Epidermal melanocyte (primary cell): ENCODE measurements around the gene POMT1.
"Not testable (repeated sequence)": the region's sequence is repeated elsewhere in the genome, so short reads cannot be mapped to it uniquely, and the experiment has no call there.

Experiments used
- DNase-seq: peaks from one replicate; pipeline ENCODE4 v3.0.0; 2011; ENCODE audit warnings: low spot score; ENCODE audit not compliant: insufficient read length

The POMT1 gene

DNA sequence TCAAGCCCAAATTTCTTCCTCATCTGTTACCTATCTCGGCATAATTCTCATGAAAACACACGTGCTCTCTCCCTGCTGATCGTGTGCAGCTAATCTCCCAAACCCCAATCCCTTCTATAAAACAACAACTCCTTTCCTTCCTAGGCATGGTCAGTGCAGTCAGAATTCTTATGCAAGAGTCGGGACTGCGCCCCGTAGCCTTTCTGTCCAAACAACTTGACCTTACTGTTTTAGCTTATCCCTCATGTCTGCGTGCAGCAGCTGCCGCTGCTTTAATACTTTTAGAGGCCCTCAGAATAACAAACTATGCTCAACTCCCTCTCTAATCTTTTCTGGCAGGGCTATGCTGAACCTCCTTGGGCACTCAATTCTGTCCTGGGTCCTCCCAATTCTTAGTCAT, 47.7 kb downstream of the POMT1 start:
- not testable (repeated sequence) for DNase-seq

GRCh38 chr9:131552030-131552429, 49.3 kb downstream of the POMT1 start:
- DNase-seq, result no peak

- no peak for DNase-seq
Measured at GRCh38 chr9:131554087-131554842, 51.5 kb downstream of the POMT1 start.

- DNase-seq, result no peak
Measured at GRCh38 chr9:131554843-131555351, 52.2 kb downstream of the POMT1 start.

- DNase-seq, result no peak
Measured at GRCh38 chr9:131555841-131556673, 53.3 kb downstream of the POMT1 start.

- DNase-seq, result no peak
Measured at GRCh38 chr9:131557855-131558548, 55.3 kb downstream of the POMT1 start.

DNA sequence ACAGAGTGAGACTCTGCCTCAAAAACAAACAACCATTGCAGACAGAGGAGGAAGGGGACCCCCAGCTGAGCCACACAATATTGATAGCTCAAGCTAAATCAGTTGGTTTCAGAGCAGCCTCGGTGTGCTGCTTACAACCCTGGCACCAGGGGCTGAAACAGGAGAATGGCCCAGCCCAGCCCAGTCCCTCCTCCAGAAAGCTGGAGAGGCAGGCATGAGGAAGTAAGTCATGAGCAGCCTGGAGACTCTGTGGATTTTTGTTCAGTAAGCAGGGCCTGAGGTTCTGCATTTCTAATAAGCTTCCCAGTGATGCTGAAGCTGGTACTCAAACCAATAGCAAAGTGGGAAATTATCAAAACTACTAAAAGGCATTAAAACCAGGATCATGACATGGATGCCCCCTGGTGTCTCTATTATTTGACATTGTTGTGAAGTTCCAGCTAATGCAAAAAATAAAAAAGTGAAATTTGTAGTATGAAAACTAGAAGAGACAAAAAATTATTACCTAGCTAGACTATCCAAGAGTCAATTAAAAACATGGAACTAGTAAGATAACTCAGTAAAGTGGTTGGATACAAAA, 56.8 kb downstream of the POMT1 start:
- no peak for DNase-seq

GRCh38 chr9:131562032-131562959, 59.6 kb downstream of the POMT1 start:
- DNase-seq, result no peak

DNA sequence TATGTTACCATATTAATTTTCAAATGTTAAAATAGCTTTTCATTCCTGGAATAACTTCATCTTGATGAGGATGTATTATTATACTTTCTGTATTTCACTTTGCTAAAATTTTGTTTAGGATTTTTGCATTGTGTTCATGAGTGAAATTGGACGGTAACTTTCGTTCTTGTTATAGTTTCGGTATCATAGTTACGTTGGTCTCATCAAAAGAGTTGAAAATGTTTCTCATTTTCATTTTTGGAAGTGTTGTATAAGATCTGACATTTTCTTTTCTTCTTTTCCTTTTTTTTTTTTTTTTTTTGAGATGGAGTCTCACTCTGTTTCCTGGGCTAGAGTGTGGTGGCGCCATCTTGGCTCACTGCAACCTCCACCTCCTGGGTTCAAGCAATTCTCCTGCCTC, 62.7 kb downstream of the POMT1 start:
- DNase-seq, result no peak

DNA sequence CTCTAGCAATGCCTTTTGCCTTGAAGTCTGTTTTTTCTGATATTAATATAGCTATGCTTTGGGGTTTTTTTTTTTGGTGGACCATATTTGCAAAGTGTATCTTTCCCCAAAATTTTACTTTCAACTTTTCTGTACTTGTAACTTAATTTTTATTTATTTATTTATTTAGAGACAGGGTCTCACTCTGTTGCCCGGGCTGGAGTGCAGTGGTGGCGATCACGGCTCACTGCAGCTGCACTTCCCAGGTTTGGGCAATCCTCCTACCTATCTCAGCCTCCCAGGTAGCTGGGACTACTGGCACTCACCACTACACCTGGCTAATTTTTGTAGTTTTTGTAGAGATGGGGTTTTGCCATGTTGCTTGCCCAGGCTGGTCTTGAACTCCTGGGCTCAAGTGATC, 63.4 kb downstream of the POMT1 start:
- DNase-seq, result no peak

DNA sequence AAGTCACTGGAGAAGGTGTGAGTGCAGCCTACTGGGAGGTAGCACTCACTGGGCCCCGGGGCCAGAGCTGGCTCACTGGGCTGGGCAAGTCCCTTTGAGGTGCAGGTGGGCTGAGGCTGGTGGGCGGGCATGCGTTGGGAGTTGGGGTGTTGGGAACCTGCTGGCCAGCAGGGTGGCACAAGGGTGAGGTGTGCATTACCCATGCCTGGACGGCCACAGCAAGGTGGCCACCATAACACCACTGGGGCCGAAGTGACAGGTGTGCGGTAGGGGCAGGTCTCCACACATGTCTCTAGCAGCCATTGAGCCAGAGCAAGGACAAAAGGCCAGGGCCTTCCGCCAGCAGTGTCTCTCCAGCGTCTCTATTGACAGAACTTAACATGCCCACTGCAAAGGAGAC, 65.2 kb downstream of the POMT1 start:
- DNase-seq, result no peak
